Gastroesophageal sphincter (tissue), 3 donors: ENCODE results near the gene HOXD8.

Experiments used
- CTCF ChIP-seq, 4 experiments: fragments of 200-600 bp in 2 of 4; fragments of 450-650 bp in 2 of 4; sonication (generic) in 1 of 4; IDR thresholded peaks; one replicate each; pipeline ENCODE4 v1.5.1; 2017 to 2019; ENCODE audit warnings: antibody characterized with exemption in 4 of 4, mild to moderate bottlenecking in 2 of 4, moderate library complexity in 2 of 4
- POLR2A ChIP-seq, 2 donors: fragments of 450-650 bp; IDR thresholded peaks; one replicate each; pipeline ENCODE4 v1.6.1; 2017; ENCODE audit warnings: antibody characterized with exemption in 2 of 2, mild to moderate bottlenecking in 2 of 2, moderate library complexity in 1 of 2
- POLR2AphosphoS5 ChIP-seq: sonication (generic); formaldehyde crosslinking; IDR thresholded peaks from one replicate; pipeline ENCODE4 v1.6.1; 2017; ENCODE audit warnings: antibody characterized with exemption

- TF ChIP-seq CTCF (IDR thresholded peaks at IDR 0.05) (no peak), POLR2AphosphoS5 (no peak), POLR2A (IDR thresholded peaks at IDR 0.05) (no peak)
These were observed 16.6 kb downstream of the HOXD8 start for GRCh38 chr2:176146101-176146500.
